Measurements from ENCODE around the gene MYL12A. TPM values are rescaled to one million over a fixed set of nuclear protein-coding genes. Genes with fewer than 3 reads are reported as not detected.

Gene MYL12A
- total and polyA plus RNA-seq, 2 of the 13 experiments (the other 11 are each of a cell fraction or from before 2014, with no cell fraction given) = 261 to 277 TPM

DNA sequence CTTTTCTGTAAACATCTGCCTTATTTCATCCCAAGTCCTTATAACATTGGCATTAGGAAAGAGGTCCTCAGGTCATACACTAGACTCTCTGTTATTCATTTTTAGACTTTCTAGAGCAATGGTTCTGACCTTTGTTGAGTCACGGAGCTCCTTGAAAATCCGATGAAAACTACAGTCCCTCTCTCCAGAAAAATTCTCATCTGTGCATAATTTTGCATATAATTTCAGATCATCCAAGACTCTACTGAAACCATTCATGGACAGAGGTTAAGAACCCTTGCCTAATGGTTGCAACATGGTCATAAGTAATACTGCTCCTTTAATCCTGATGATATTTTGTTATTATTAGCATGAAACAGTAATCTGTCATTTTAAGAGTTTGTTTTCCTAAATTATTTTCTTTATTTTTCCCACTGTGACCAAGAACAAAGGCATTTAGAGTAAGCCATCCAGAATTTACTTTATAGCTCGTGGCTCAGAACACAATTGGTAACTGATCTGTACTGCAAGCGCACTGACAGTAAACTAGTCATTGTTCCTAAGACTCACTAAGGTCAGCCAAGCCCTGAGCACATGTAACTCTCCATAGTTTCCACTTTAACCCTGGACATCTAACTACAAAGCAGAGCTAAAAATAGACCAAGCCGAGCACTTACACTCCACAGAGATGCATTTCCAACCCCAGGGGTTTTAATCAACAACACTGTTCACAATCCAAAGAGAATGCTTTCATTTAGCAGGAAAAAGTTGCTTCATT, 36.2 kb upstream of the MYL12A start (continued):
- TF ChIP-seq, protein P1, sequence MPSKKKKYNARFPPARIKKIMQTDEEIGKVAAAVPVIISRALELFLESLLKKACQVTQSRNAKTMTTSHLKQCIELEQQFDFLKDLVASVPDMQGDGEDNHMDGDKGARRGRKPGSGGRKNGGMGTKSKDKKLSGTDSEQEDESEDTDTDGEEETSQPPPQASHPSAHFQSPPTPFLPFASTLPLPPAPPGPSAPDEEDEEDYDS (CRISPR knock-in tag; IDR thresholded peaks at IDR 0.05) = 0 out of 2 replicates have a peak, but pooled peaks have one; percentile 18
- TF ChIP-seq PITX1 (CRISPR knock-in tag; IDR thresholded peaks at IDR 0.05) = no peak
- TF ChIP-seq KLF6 (CRISPR knock-in tag; IDR thresholded peaks at IDR 0.05) = no peak
- TF ChIP-seq TCF7 (IDR thresholded peaks at IDR 0.05; ENCODE audit: low read depth) = peak; percentile 48; the same call in 1 of the 2 replicates
- TF ChIP-seq ZNF331 (CRISPR knock-in tag; IDR thresholded peaks at IDR 0.05) = 0 out of 2 replicates have a peak, but pooled peaks have one; percentile 22
- no peak for TF ChIP-seq FOXP1 (IDR thresholded peaks at IDR 0.05)
- peak; percentile 23; the same call in 1 of the 2 replicates for TF ChIP-seq FOXP1 (CRISPR knock-in tag; IDR thresholded peaks at IDR 0.05)
- no peak for TF ChIP-seq NFE2 (CRISPR knock-in tag; IDR thresholded peaks at IDR 0.05)
- peak; percentile 99 for TF ChIP-seq MEF2D (CRISPR knock-in tag; IDR thresholded peaks at IDR 0.05)
- TF ChIP-seq FOSL2 (CRISPR knock-in tag; IDR thresholded peaks at IDR 0.05) = peak; percentile 25; the same call in 1 of the 2 replicates
- TF ChIP-seq, protein P2, sequence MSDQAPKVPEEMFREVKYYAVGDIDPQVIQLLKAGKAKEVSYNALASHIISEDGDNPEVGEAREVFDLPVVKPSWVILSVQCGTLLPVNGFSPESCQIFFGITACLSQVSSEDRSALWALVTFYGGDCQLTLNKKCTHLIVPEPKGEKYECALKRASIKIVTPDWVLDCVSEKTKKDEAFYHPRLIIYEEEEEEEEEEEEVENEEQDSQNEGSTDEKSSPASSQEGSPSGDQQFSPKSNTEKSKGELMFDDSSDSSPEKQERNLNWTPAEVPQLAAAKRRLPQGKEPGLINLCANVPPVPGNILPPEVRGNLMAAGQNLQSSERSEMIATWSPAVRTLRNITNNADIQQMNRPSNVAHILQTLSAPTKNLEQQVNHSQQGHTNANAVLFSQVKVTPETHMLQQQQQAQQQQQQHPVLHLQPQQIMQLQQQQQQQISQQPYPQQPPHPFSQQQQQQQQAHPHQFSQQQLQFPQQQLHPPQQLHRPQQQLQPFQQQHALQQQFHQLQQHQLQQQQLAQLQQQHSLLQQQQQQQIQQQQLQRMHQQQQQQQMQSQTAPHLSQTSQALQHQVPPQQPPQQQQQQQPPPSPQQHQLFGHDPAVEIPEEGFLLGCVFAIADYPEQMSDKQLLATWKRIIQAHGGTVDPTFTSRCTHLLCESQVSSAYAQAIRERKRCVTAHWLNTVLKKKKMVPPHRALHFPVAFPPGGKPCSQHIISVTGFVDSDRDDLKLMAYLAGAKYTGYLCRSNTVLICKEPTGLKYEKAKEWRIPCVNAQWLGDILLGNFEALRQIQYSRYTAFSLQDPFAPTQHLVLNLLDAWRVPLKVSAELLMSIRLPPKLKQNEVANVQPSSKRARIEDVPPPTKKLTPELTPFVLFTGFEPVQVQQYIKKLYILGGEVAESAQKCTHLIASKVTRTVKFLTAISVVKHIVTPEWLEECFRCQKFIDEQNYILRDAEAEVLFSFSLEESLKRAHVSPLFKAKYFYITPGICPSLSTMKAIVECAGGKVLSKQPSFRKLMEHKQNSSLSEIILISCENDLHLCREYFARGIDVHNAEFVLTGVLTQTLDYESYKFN (CRISPR knock-in tag; conservative IDR thresholded peaks at IDR 0.05) = peak; percentile 63
- TF ChIP-seq SOX13 (IDR thresholded peaks at IDR 0.05) = peak; percentile 47; the same call in 1 of the 2 replicates
- peak in 1 of 2 experiments; percentile 95; a peak in 2 of 4 replicates for TF ChIP-seq SOX13 (CRISPR knock-in tag; conservative IDR thresholded peaks at IDR 0.05 in 1 of 2, IDR thresholded peaks at IDR 0.05 in 1 of 2)
- peak; percentile 65; the same call in 1 of the 2 replicates for TF ChIP-seq HMG20A (CRISPR knock-in tag; IDR thresholded peaks at IDR 0.05; ENCODE audit: borderline replicate concordance)
- TF ChIP-seq THYN1 (CRISPR knock-in tag; IDR thresholded peaks at IDR 0.05; ENCODE audit: borderline replicate concordance, low read depth) = no peak
- no peak for TF ChIP-seq GABPA (IDR thresholded peaks at IDR 0.05; ENCODE audit: low read depth, low read length)
- no peak for TF ChIP-seq GABPA (CRISPR knock-in tag; IDR thresholded peaks at IDR 0.05; ENCODE audit: low read depth)
- no peak for TF ChIP-seq ZFX (CRISPR knock-in tag; IDR thresholded peaks at IDR 0.05; ENCODE audit: low read depth)
- 0 out of 2 replicates have a peak, but pooled peaks have one; percentile 12 for TF ChIP-seq ATF1 (CRISPR knock-in tag; IDR thresholded peaks at IDR 0.05)
- peak; percentile 21; the same call in 1 of the 2 replicates for TF ChIP-seq ZNF652 (CRISPR knock-in tag; IDR thresholded peaks at IDR 0.05; ENCODE audit: borderline replicate concordance, low read depth)
- TF ChIP-seq, protein P3, sequence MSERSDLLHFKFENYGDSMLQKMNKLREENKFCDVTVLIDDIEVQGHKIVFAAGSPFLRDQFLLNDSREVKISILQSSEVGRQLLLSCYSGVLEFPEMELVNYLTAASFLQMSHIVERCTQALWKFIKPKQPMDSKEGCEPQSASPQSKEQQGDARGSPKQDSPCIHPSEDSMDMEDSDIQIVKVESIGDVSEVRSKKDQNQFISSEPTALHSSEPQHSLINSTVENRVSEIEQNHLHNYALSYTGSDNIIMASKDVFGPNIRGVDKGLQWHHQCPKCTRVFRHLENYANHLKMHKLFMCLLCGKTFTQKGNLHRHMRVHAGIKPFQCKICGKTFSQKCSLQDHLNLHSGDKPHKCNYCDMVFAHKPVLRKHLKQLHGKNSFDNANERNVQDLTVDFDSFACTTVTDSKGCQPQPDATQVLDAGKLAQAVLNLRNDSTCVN (CRISPR knock-in tag; IDR thresholded peaks at IDR 0.05; ENCODE audit: borderline replicate concordance) = no peak
- peak; percentile 46; the same call in 1 of the 2 replicates for TF ChIP-seq NCOA2 (CRISPR knock-in tag; IDR thresholded peaks at IDR 0.05)
- TF ChIP-seq, protein P4, sequence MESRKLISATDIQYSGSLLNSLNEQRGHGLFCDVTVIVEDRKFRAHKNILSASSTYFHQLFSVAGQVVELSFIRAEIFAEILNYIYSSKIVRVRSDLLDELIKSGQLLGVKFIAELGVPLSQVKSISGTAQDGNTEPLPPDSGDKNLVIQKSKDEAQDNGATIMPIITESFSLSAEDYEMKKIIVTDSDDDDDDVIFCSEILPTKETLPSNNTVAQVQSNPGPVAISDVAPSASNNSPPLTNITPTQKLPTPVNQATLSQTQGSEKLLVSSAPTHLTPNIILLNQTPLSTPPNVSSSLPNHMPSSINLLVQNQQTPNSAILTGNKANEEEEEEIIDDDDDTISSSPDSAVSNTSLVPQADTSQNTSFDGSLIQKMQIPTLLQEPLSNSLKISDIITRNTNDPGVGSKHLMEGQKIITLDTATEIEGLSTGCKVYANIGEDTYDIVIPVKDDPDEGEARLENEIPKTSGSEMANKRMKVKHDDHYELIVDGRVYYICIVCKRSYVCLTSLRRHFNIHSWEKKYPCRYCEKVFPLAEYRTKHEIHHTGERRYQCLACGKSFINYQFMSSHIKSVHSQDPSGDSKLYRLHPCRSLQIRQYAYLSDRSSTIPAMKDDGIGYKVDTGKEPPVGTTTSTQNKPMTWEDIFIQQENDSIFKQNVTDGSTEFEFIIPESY (CRISPR knock-in tag; IDR thresholded peaks at IDR 0.05) = peak; percentile 31; the same call in 1 of the 2 replicates
- peak; percentile 55 for TF ChIP-seq BCL6 (CRISPR knock-in tag; IDR thresholded peaks at IDR 0.05)
- TF ChIP-seq YEATS2 (CRISPR knock-in tag; IDR thresholded peaks at IDR 0.05; ENCODE audit: borderline replicate concordance) = no peak
